Activated T-cell treated with anti-CD3 and anti-CD28 coated beads, Interleukin-2, amount 50 U/mL, for 4 hours (primary cell): ENCODE results near the gene SETBP1. TPM values are rescaled to one million over a fixed set of nuclear protein-coding genes. Genes with fewer than 3 reads are reported as not detected.

Experiments used
- ATAC-seq, 2 donors: fragments of 200-7000 bp; cut with Tn5 transposase; one replicate each; pipeline ENCODE4 v1.10.0; 2021
- DNase-seq: peaks from one replicate; pipeline ENCODE4 v3.0.0-alpha.2; 2020
- H3K27me3 Mint-ChIP-seq: one replicate; pipeline ENCODE4 v1.8.0; 2021; ENCODE audit warnings: low read depth, mixed read lengths
- H3K36me3 Mint-ChIP-seq: one replicate; pipeline ENCODE4 v1.8.0; 2022; ENCODE audit warnings: mixed read lengths; ENCODE audit not compliant: insufficient read depth
- H3K4me1 Mint-ChIP-seq: one replicate; pipeline ENCODE4 v1.8.0; 2021; ENCODE audit warnings: low read depth, mixed read lengths
- H3K4me3 Mint-ChIP-seq: one replicate; pipeline ENCODE4 v1.8.0; 2021; ENCODE audit warnings: mild to moderate bottlenecking, moderate library complexity, mixed read lengths
- H3K9me3 Mint-ChIP-seq: one replicate; pipeline ENCODE4 v1.8.0; 2021; ENCODE audit warnings: mixed read lengths
- total RNA-seq, 3 donors: library from RNA; stranded (reverse); gene quantifications; one replicate each; pipeline ENCODE4 v1.2.1, GENCODE V29; 2021

SETBP1 gene
- total RNA-seq, 3 donors from 2014 or later, result 6.2 to 9.2 (median 7.6) TPM

DNA sequence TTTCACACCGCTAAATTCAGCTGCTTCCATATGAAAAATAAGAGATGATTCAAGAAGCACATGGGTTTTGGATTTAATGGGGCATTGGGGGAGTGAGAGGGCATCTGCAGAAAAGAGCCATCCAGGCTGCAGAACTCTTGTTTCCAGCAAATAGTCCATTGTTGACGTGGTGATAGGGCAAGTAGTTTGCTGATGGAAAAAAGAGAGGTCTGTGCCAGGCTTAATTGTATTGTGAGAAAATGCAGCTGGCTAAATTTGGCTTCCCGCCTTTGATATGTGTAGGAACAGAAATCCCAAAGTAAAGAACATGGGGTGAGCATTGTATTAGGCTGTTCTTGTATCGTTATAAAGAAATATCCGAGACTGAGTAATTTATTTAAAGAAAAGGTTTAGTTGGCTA lies 199.5 kb downstream of the SETBP1 start:
- no peaks in the 10 kb centered on the region for H3K36me3 Mint-ChIP-seq
- H3K9me3 Mint-ChIP-seq, result no peaks in the 10 kb centered on the region
- no peak overlapping the region for H3K4me3 Mint-ChIP-seq
- DNase-seq (no peak), ATAC-seq (no peak)
- H3K4me1 Mint-ChIP-seq, result peaks cover 2% of the 10 kb centered on the region
- peaks cover 5% of the 10 kb centered on the region for H3K27me3 Mint-ChIP-seq

DNA sequence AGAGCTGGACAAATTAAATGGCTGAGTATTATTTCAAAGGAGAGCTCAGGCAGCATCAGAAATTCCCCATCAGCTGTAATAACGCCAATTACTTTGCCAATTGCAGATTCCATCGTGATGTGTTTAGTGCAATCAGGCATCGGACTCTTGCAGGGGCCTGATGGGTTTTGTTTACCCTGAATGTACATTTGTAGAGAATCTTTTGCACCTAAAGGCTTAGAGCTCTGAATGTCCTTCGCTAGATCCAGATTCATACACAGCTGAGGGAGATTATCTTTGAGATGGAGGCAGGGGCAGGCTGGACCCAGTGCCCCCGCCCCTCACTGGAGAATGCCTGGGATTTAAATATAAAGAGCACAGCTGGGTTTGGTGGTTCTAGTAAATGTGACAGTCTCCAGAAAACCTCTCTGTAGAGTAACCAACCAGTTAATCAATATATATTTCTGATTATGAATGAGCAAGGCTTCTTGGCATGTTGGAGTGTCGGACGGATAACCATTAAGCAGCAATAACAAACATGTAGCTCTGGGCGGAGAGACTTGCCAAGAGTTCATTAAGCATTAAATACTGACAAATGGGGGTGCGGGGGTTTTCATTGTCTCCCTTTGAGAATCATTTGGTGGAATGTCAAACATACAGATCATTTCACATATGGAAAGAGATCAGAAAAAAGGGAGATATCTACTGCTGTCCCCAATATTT lies 200.9 kb downstream of the SETBP1 start:
- no peaks in the 10 kb centered on the region for H3K36me3 Mint-ChIP-seq
- no peak for DNase-seq
- no peaks in the 10 kb centered on the region for H3K9me3 Mint-ChIP-seq
- peaks cover 5% of the 10 kb centered on the region for H3K27me3 Mint-ChIP-seq
- peaks cover 2% of the 10 kb centered on the region for H3K4me1 Mint-ChIP-seq
- no peak overlapping the region for H3K4me3 Mint-ChIP-seq
- no peak for ATAC-seq

DNA sequence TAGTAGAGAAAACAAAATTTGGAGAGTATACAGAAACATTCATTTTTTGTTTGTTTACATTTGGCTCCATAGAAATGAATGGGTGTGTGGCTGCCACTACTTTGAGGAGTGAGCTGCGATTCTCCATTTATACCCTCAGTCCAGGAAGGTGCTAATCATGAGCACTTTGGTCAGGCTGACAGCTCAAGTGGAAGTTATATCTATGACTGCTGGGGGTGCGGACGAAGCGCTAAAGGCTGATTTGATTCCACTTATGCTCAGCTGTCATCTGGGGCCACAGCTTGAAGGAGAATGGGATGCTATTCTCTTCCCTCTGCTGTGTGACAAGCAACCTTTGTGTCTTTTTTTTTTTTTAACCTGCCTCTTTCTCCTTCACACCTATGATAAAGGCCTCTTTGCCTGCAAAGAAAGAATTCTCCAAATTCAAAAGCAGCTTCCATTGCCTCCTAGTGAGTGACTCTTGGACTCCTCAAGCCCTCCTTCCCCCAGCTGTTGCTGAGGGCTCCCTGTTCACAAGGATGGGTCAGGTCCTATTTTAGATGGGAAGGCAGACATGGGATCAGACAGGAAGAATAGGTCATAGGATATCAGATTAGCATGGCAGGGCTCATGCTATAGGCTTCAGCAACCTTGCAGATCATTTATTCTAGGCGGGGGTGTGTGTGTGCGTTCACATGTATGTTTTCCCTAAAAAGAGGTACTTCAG lies 201.6 kb downstream of the SETBP1 start:
- DNase-seq (no peak), ATAC-seq (no peak)
- no peak overlapping the region for H3K4me3 Mint-ChIP-seq
- no peaks in the 10 kb centered on the region for H3K36me3 Mint-ChIP-seq
- no peaks in the 10 kb centered on the region for H3K9me3 Mint-ChIP-seq
- H3K27me3 Mint-ChIP-seq, result peaks cover 5% of the 10 kb centered on the region
- peaks cover 7% of the 10 kb centered on the region for H3K4me1 Mint-ChIP-seq

DNA sequence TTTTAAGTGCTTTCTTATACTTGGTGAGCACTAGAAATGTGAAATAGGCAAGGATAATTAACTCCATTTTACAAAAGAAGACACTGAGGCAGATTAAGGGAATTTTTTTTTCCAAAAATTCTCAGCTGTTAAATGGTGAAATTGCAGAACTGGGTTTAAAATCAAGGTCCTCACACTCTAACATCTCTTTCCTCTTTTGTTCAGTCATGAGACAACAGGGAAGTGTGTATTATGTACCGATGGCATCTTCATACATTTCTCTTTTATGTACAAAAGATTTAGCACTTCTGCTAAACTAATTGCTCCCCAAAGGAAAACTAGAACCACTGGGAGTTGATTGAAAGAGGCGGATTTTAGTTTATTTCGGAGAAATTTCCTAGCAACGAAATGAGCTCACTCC lies 203.0 kb downstream of the SETBP1 start:
- Mint-ChIP-seq H3K36me3 (no peaks in the 10 kb centered on the region), H3K9me3 (no peaks in the 10 kb centered on the region), H3K27me3 (peaks cover 5% of the 10 kb centered on the region), H3K4me1 (peaks cover 14% of the 10 kb centered on the region), H3K4me3 (no peak overlapping the region)
- DNase-seq, result no peak
- ATAC-seq, result no peak

DNA sequence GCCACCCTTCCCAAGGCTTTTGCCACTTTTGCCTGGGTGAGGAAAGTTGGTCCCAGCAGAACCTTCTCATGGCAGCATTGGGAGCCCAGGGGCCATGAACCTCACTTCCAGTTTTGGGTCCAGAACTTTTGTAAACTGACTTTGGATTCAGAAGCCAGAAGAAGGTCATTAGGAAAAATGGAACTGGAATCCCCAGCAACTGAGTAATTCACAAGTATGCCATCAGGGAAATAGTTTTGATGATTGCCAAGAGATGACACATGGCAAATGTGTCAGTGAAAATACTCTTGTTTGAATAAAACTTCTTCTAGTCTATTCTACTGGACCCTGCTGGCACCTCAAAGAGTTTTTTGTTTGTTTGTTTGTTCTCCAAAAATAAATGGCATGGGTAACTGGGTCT lies 203.7 kb downstream of the SETBP1 start:
- H3K9me3 Mint-ChIP-seq, result no peaks in the 10 kb centered on the region
- H3K4me3 Mint-ChIP-seq, result no peak overlapping the region
- H3K4me1 Mint-ChIP-seq, result peaks cover 18% of the 10 kb centered on the region
- no peak for DNase-seq
- no peak for ATAC-seq
- peaks cover 5% of the 10 kb centered on the region for H3K27me3 Mint-ChIP-seq
- no peaks in the 10 kb centered on the region for H3K36me3 Mint-ChIP-seq

DNA sequence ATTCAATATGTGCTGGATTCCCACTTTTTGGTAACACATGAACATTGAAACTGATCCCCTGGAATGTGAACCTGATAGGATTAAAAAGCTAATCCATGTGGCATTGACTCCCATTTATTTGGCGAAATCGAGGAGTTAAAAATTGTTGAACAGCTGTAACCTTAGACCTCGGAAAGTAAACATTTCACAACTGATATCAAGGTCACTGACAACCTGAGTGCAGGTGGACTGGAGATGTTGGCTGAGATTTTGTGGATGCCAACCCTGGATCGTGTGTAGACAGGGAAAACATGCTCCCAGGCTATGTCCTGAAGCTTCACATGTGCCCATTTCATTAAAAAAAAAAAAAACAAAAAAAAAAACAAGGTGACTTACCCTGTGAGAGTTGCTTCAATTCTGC lies 204.8 kb downstream of the SETBP1 start:
- no peaks in the 10 kb centered on the region for H3K9me3 Mint-ChIP-seq
- H3K36me3 Mint-ChIP-seq, result no peaks in the 10 kb centered on the region
- peaks cover 18% of the 10 kb centered on the region for H3K4me1 Mint-ChIP-seq
- DNase-seq, result no peak
- ATAC-seq, result no peak
- no peak overlapping the region for H3K4me3 Mint-ChIP-seq
- peaks cover 2% of the 10 kb centered on the region for H3K27me3 Mint-ChIP-seq

DNA sequence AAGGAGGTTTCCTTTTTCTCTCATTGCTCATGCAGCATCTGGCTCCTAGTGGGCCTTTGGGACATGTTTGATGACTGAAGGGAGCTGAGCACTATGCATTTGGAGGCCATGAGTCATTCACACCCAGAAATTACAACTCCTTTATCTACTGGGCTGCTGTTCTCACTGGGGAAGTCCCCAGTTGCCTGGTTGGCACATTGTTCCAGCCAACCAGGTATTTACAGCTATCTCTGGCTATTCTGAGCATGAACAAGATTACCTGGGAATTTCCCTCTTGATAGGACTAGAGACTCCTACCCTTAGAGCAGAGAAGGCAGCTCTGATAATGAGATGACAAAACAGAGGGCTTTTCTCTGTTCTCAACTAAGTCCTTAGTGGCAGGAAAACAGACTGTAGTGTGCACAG lies 206.5 kb downstream of the SETBP1 start:
- DNase-seq, result no peak
- H3K36me3 Mint-ChIP-seq, result no peaks in the 10 kb centered on the region
- ATAC-seq, result peak; percentile 96 to 97

DNA sequence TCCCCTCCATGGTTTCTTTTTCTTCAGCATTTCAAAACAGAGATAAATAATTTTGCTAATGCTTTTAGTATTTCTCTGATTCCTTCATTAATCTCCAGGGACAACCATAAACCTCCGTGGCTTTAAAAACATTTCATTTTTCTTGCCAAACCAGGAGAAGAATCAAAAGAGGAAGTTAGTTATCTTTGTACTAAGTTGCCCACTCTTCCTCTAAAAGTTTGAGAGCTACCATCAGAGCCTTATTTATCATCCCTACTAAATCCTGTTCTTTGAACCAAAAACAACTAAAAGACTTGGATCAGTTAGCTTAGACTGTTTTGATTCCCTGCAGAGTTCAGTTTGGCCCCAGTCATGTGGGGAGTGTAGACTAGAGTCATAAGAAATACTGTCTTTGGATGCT lies 208.4 kb downstream of the SETBP1 start:
- H3K4me3 Mint-ChIP-seq, result no peak overlapping the region
- peaks cover 40% of the 10 kb centered on the region for H3K4me1 Mint-ChIP-seq
- H3K9me3 Mint-ChIP-seq, result peaks cover 9% of the 10 kb centered on the region
- H3K27me3 Mint-ChIP-seq, result no peaks in the 10 kb centered on the region
- ATAC-seq, result no peak
- no peaks in the 10 kb centered on the region for H3K36me3 Mint-ChIP-seq
- no peak for DNase-seq

More for the DNA sequence above, 206.5 kb downstream of the SETBP1 start:
- Mint-ChIP-seq H3K27me3 (no peaks in the 10 kb centered on the region), H3K4me3 (no peak overlapping the region), H3K4me1 (peaks cover 22% of the 10 kb centered on the region), H3K9me3 (peaks cover 9% of the 10 kb centered on the region)

DNA sequence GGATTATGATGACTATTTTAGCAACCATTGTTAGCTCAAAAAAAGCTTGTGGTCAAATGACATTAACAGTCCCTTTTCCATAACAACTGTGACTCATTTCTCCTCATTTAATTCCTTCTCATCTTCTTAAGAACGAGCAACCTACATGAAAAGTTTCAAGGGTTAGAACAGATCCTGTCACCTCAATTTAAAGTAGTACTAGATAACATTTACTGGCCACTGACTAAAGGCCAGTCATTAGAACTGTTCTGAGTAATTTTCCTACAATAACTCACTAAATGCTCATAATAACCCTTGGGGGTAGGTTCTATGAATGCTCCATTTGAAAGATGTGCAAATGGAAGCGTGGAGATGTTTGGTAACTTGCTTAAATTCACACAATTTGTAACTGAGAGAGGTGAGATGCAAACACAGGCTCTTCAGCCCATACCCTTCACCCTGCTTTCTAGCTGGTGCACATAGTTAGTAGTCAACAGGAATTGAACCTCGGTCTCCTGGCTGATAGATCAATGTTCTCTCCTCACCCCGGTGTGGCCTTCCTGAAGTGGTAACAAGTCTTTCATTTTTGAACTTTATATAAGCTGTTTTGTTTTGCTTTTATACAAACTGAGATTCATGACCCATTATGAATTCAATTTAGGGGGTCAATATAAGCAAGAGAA lies 212.5 kb downstream of the SETBP1 start:
- Mint-ChIP-seq H3K36me3 (no peaks in the 10 kb centered on the region), H3K9me3 (peaks cover 12% of the 10 kb centered on the region), H3K4me3 (peak overlapping the region; percentile 16), H3K27me3 (no peaks in the 10 kb centered on the region), H3K4me1 (peaks cover 43% of the 10 kb centered on the region)
- ATAC-seq, result peak; percentile 79 to 84
- no peak for DNase-seq

DNA sequence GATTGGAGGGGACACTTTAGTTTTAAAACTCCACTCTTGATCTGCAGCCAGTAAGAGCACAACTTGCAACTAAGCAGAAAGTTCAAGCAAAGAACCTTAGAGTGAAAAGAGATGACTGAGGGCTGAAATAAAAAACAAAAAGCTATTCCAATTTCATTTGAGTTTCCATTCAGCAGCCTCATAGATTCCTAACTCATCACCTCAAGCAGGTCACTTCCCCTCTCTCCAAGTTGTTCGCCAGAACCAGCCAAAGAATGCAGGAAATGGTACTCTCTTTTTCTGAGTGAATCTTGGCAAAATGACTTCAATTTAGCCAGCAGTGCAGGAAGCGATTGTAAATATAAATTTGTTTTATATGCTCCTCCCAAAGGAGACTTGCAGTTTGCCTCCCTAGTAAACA lies 213.3 kb downstream of the SETBP1 start:
- Mint-ChIP-seq H3K9me3 (peaks cover 12% of the 10 kb centered on the region), H3K4me3 (no peak overlapping the region), H3K36me3 (no peaks in the 10 kb centered on the region), H3K4me1 (peaks cover 38% of the 10 kb centered on the region), H3K27me3 (no peaks in the 10 kb centered on the region)
- DNase-seq (no peak), ATAC-seq (no peak)

DNA sequence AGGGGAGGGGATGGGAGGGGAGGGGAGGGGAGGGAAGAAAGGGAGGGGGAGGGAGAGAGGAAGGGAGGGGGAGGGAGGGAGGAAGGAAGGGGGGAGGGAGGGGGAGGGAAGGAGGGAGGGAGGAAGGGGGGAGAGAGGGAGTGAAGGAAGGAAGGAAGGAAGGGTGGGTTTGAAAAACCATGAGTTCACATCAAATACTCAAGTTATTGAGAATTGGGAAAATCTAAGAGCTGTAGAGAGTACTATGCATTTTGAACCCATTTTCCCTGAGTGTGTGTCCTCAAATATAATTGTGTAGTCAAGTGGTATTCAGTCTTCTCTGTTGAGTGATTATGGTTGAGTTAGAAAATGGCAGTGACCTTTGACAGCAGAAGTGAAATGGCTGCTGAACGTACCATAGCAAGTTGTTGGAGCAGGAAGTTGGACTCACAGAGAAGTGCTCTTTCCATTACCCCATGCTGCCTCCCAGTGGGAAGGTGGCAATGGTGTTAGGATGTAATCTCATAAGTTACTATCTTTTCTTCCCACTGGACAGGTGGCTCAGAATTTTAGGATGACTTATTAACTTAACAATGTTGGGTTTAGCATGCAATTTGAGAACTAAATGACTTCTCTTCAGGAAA lies 214.6 kb downstream of the SETBP1 start:
- H3K9me3 Mint-ChIP-seq, result peaks cover 12% of the 10 kb centered on the region
- no peaks in the 10 kb centered on the region for H3K36me3 Mint-ChIP-seq
- H3K4me3 Mint-ChIP-seq, result no peak overlapping the region
- peak; percentile 26 to 42 for ATAC-seq
- H3K27me3 Mint-ChIP-seq, result no peaks in the 10 kb centered on the region
- peaks cover 35% of the 10 kb centered on the region for H3K4me1 Mint-ChIP-seq
- no peak for DNase-seq

DNA sequence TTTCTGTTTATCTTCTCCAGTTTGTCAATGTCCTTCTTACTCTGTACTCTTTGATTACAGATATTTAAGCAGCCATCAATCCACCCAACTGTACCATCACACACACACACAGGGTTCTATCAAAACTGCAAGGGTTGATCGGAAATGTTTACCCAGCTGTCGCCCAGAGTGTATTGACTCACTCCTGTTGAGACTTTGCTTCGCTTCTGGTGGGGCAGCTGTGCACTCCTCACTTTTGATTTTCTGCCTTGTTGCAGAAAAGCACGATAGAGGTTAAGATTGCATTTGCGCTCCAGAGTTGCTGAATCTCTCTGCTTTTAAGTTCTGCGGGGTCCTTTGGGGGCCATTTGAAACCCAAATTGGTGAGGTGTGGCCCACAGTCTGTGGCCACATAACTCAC lies 216.2 kb downstream of the SETBP1 start:
- Mint-ChIP-seq H3K27me3 (no peaks in the 10 kb centered on the region), H3K9me3 (peaks cover 5% of the 10 kb centered on the region), H3K36me3 (no peaks in the 10 kb centered on the region), H3K4me1 (peaks cover 33% of the 10 kb centered on the region), H3K4me3 (no peak overlapping the region)
- no peak for ATAC-seq
- DNase-seq, result no peak

DNA sequence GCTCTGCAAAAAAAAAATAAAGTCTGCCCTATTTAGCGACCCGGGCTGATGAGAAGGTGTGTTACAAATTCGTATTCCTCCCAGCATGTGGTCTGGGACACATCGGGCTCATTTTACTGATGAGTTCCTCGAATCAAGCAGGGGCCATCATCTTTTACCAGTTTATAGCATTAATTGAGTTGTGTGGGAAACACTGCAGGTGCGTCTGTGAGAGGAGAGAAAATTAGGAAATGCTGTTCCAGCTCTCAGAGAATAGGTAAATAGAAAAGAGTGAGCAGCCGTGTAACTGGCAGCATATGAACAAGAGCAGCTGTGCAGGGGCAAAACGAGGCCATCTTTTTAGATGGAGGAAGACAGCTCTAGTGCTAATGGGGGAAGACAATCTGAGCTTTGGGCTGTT lies 216.7 kb downstream of the SETBP1 start:
- H3K4me3 Mint-ChIP-seq, result no peak overlapping the region
- no peak for DNase-seq
- H3K36me3 Mint-ChIP-seq, result no peaks in the 10 kb centered on the region
- ATAC-seq, result no peak
- peaks cover 3% of the 10 kb centered on the region for H3K9me3 Mint-ChIP-seq
- H3K27me3 Mint-ChIP-seq, result no peaks in the 10 kb centered on the region
- peaks cover 31% of the 10 kb centered on the region for H3K4me1 Mint-ChIP-seq

DNA sequence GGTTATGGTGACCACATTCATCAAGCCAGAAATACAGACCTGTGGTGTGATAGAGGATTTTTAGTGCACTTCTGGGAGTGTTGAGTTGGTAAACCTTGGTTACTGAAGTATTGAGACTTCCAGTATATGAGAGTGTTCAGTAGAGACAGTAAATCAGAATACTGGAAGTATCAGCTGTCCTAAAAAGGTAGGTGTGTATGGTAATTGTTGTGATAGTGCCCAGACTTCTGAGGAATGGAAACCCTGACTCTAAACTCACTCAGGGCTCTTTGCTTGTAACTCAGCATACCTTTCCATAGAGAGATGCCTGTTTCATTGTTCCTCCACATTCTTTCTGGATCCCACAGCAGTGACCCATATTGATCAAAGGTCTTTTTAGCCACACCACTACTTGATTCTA lies 217.1 kb downstream of the SETBP1 start:
- peaks cover 3% of the 10 kb centered on the region for H3K9me3 Mint-ChIP-seq
- DNase-seq (no peak), ATAC-seq (no peak)
- no peak overlapping the region for H3K4me3 Mint-ChIP-seq
- H3K27me3 Mint-ChIP-seq, result no peaks in the 10 kb centered on the region
- no peaks in the 10 kb centered on the region for H3K36me3 Mint-ChIP-seq
- H3K4me1 Mint-ChIP-seq, result peaks cover 27% of the 10 kb centered on the region
